ENCODE measurements around the gene GJC2. TPM values are rescaled to one million over a fixed set of nuclear protein-coding genes. Genes with fewer than 3 reads are reported as not detected.

Gene GJC2
- total and polyA plus RNA-seq, 2 donors (not counting 3 experiments of a cell fraction or from before 2014, with no cell fraction given), result 0.58 to 1.2 TPM

GRCh38 chr1:228108055-228108690 is 41.6 kb upstream of the GJC2 start:
- intact Hi-C loops (cut with micrococcal nuclease) (loop anchor here (5.0 kb wide), 1 partner anchor 349 kb away; a partner anchor contains a TSS), dilution Hi-C loops (cut with MboI; ENCODE audit: extremely low pct_ligation_motif_present, low sequenced_read_pairs) (no loop called here)
- Histone ChIP-seq H3K27me3 (ENCODE audit: control insufficient read depth in 2 of 2, insufficient read depth in 2 of 2, low read length in 2 of 2) (no peaks in the 10 kb centered on the region), H3K4me3 (replicated peaks in 1 of 3; ENCODE audit: insufficient read depth in 1 of 3, low read depth in 1 of 3, low read length in 3 of 3) (peak overlapping the region; percentile 29 to 92 (median 63)), H3K27ac (ENCODE audit: insufficient read depth, low read depth, low read length) (no peak overlapping the region), H3K4me1 (ENCODE audit: control insufficient read depth, extremely low read depth, insufficient read depth, low read length) (peaks cover 17% of the 10 kb centered on the region), H3K36me3 (ENCODE audit: control insufficient read depth in 2 of 2, extremely low read depth in 1 of 2, insufficient read depth in 2 of 2, low read length in 2 of 2) (peaks cover 0 to 8% of the 10 kb centered on the region in 2 experiments), H4K20me1 (replicated peaks; ENCODE audit: control insufficient read depth, extremely low read depth, insufficient read depth, low read length) (no peaks in the 10 kb centered on the region), H3K4me2 (ENCODE audit: insufficient read depth, low read length) (peak overlapping the region; percentile 78), H3K9me1 (replicated peaks; ENCODE audit: control insufficient read depth, extremely low read depth, insufficient read depth, low read length) (no peaks in the 10 kb centered on the region), H3K9ac (replicated peaks; ENCODE audit: extremely low read depth, insufficient read depth, low read length) (peak overlapping the region; percentile 65), H3K9me3 (replicated peaks; ENCODE audit: control insufficient read depth, insufficient read depth, low read length) (no peaks in the 10 kb centered on the region), H3K79me2 (ENCODE audit: control insufficient read depth, insufficient read depth, low read length) (peaks cover 13% of the 10 kb centered on the region), H2AFZ (ENCODE audit: low read depth, low read length) (no peak overlapping the region)
- DNase-seq (ENCODE audit: low read depth, low spot score) (no peak), FAIRE-seq (no peak)
- no peak for TF ChIP-seq POLR2A (IDR thresholded peaks at IDR 0.05; ENCODE audit: low read depth, low read length)
- no peak for TF ChIP-seq EZH2 (IDR thresholded peaks at IDR 0.05; ENCODE audit: borderline replicate concordance, low read depth, low read length, severe bottlenecking)
- TF ChIP-seq POLR2AphosphoS5 (IDR thresholded peaks at IDR 0.05; ENCODE audit: insufficient read depth, low read depth, low read length), result no peak
- TF ChIP-seq JUN (IDR thresholded peaks at IDR 0.05; ENCODE audit: borderline replicate concordance, insufficient read depth, insufficient read length, low read depth), result no peak
- no peak for TF ChIP-seq FOS (IDR thresholded peaks at IDR 0.05; ENCODE audit: borderline replicate concordance, insufficient read depth, low read length)
- TF ChIP-seq MAX (IDR thresholded peaks at IDR 0.05; ENCODE audit: insufficient read depth, insufficient read length), result no peak
- TF ChIP-seq, protein P1, sequence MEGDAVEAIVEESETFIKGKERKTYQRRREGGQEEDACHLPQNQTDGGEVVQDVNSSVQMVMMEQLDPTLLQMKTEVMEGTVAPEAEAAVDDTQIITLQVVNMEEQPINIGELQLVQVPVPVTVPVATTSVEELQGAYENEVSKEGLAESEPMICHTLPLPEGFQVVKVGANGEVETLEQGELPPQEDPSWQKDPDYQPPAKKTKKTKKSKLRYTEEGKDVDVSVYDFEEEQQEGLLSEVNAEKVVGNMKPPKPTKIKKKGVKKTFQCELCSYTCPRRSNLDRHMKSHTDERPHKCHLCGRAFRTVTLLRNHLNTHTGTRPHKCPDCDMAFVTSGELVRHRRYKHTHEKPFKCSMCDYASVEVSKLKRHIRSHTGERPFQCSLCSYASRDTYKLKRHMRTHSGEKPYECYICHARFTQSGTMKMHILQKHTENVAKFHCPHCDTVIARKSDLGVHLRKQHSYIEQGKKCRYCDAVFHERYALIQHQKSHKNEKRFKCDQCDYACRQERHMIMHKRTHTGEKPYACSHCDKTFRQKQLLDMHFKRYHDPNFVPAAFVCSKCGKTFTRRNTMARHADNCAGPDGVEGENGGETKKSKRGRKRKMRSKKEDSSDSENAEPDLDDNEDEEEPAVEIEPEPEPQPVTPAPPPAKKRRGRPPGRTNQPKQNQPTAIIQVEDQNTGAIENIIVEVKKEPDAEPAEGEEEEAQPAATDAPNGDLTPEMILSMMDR (IDR thresholded peaks at IDR 0.05; ENCODE audit: extremely low read depth in 1 of 2, insufficient read depth in 1 of 2, low read depth in 1 of 2, low read length in 2 of 2), result no peak
- no peak for TF ChIP-seq GATA2 (IDR thresholded peaks at IDR 0.05; ENCODE audit: insufficient read depth, insufficient read length, low read depth, low read length)
- no peak for TF ChIP-seq MYC (IDR thresholded peaks at IDR 0.05; ENCODE audit: low read depth, low read length)
- ChIA-PET POLR2A (no interaction called here), CTCF (no interaction called here)
- no TSS peak for BruUV-seq (replicated peaks)

All from endothelial cell of umbilical vein (primary cell).